Colon (tissue), 2 donors: ENCODE data around the gene VSTM4.

Source experiments
- FAIRE-seq: peaks from 2 replicates; lab custom pipeline; 2012; peaks lifted over from hg19 to GRCh38; lab: Jason Lieb, UNC
- donor health status: control.
- donor health status: control.

Gene VSTM4

DNA sequence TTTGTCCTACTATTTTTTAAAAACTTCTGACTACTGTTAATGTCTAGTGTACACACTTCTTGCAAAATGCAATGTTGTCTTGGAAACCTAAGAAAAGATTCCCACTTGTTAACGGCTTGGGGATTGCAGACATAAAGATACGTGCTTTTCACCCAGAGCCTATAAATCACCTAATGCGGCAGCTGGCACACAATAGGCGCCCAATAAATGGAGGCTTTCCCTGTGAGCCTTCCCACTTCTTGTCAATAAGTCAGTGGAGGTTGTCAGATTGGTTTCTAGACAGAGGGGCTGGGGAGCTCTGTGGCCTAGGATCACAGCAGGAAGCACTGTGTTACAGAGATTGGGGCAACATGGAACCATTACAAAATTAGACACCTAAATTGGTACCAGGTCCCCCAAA lies 74.7 kb downstream of the VSTM4 start:
- no peak for FAIRE-seq

DNA sequence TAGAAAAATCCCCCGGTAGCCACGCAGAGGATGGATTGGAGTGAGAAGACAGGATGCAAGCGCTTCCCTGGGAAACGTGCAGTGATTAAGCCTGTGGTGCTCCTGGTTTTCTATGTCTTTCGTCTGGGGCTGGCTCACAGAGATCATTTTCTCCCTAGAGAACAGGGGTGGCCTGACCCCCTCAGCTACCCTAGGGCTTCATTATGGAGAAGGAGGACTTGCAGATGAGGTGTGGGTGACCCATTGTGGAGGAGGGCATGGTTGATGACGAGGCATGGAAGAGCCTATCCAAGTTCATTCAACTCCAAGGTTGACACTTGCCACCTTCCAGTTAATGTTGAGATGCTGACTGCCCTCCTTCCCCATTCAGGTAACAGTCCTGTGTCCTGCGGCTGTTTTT lies 75.9 kb downstream of the VSTM4 start:
- FAIRE-seq = no peak

DNA sequence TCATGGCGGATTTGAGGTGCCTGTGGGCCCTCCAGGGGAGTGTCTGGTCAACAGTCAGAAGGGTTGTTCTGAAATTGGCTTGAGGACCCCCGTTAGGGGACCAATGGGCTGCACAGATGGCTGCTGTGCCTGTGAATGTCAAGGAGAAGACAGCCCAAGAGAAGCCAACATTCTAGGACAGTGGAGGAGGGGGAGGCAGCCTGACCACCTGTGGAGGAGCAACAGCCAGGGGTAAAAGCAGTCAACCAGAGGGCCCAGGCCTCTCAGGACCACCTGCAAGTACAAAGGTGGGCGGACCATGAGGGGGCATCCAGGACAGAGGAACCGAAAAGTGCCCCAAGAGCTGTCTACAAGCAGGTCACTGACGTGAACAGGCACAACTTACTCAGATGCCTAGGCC lies 76.6 kb downstream of the VSTM4 start:
- FAIRE-seq = no peak

DNA sequence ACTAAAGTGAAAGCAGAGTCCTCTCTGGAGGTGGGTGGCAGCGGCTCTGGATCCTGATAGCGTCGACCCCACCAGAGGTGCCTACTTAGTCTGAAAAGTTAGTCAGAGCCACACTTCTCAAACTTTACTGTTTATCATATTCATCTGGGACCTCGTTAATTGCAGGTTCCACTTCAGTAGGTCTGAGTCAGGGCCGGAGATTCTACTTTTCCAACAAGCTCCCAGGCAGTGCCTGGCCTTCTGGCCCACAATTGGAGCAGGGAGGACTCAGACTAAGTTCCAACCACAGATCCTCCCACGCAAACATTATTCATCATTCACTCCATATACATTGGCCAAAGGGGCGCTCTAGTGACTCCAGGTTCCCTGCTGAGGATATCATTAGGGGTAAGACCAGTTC lies 78.1 kb downstream of the VSTM4 start:
- no peak for FAIRE-seq

DNA sequence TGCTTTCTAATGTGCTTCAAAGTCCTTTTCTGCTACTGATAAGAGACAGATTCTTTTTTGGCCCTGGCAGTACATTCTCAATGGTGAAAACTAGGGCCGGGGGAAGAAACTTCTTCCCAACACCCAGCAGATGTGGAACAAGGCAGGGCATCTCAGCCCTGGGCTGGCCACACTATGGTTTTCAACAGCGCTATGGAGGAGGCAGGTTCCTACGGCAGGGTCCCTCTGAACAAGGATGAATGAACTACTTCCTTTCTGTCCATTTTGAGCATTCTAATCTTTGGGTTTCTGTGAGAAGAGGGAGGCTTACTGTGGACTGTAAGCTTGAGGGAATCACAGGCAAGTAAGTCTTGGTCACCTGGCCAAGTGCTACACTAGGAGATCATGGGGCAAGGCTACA lies 78.7 kb downstream of the VSTM4 start:
- FAIRE-seq = no peak

DNA sequence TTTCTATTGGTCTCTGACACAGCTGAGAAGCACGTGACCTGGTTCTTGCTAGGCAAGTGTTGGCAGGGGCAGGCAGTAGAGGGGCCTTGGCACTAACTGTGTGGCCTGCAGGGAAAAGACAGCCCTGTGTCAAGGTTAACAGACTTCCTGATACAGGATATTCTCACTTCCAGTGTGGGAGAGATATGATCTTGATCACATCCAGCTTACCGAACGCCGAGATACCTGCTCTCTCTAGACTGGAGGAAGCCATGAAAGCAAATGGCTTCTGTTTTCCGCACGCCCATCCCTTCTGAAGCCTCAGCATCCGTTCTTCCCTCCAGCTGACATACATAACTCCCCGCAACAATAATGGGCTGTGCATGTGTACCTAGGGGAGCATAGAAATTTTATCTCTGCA lies 79.4 kb downstream of the VSTM4 start:
- no peak for FAIRE-seq

DNA sequence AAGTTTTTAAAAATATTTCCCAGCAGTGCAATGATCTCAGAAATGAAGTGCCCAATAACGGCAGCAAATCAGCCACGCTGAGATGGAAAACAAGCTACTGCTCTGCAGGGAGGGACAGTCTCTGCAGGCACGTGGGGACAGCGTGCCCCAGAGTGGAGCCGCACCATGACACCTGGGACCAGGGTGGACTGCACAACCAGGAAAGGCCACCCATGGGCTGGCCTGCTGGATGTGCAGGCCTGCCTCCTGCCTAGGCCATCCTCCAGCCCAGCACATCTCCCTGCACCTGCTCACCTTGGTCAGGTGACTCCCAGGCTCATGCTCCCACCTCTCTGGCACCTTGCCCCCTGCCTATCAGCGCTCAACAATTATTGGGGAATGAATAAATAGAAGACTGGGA lies 80.4 kb downstream of the VSTM4 start:
- no peak for FAIRE-seq

DNA sequence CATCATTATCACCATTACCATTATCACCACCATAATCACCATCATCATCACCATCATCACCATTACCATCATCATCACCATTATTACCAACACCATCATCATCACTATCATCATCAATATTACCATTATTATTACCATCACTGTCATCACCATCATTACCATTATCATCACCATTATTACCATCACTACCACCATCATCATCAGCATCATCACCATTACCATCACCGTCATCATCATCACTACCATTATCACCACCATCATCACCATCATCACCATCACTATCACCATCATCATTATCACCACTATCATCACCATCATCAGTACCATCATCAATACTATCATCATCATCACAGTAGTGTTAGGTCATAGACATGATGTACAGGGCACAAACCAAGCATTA lies 81.4 kb downstream of the VSTM4 start:
- no peak for FAIRE-seq

DNA sequence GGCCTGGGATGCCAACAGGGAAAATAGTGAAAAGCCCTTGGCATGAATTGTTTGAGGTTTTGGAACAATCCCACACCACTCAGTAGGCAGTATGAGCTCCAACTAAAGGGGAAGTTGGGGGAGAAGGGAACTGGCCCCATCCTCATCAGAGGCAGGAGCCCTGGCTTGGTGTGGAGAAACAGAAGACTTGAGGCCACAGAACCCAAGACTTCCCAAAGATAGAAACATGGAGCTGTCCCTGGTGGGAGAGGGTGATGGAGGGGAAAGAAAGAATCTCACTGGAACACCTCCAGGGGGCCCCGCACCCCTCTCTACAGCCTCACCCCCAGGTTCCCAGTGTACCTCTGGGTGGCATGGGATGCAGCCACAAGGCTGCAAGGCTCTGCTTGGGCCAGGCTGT lies 85.7 kb downstream of the VSTM4 start:
- no peak for FAIRE-seq

DNA sequence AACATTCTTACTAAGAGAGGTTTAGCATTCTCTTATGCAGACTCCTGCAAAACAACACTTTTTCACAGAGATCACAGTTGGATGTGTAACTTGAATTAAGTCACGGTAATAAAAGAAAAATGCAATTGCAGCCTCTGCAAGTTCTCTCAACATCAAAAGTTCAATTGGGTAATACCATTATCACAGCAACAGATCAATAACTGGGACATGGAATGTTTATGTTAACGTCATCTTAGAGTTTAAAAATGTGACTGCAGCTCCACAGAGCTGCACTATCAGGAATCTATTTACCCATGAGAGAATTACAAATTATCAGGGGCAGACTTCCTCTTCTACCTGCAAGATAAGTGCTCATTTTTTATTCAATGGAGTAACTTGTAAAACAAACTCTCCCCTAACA lies 86.7 kb downstream of the VSTM4 start:
- no peak for FAIRE-seq

DNA sequence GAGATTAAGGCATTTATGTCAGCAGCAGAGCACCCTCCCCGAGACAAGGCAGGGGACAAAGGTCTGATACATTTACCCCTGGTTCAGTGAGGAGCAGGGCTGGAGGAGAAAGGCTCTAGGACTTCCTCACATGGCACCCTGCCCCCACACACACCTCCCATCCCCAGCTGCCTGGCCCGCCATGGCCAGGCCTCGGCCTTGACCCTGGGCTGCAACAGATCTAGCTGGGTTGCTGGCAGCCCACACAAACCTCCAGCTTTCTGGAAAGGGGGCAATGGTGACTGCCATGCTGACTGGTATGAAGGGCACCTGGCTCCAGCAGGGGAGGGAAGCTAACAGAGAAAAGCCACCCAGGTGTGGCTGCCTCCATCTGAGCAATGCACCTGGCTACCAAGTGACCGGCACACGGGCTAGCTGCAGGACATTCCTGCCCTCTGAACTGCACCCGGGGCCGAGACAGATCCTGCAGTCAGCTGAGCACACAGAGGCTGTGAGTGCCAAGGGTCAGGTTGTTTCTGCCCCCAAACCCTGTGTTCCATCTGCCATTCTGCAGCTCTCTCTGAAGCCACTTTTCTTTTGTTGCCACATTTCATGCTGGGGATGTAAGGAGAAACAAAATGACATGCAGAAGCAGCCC lies 89.9 kb downstream of the VSTM4 start:
- no peak for FAIRE-seq

DNA sequence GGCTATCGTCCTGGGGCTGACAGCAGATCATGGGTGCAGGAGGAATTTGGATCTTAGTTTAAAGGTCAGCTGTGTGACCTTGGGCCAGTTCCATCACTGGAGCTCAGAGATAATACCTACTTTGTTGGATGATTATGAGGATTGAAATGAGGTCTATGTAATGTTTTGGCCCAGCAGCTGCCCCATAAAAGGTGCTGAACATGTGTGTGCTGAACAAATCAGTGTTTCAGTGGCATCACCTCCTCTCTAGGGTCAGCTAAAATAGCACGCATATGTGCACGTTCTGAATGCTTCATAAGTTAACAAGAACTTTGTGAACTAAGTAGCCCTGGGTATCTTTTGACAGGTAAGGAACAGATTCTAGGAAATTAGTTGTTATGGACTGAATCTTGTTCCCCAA lies 90.8 kb downstream of the VSTM4 start:
- FAIRE-seq = no peak

DNA sequence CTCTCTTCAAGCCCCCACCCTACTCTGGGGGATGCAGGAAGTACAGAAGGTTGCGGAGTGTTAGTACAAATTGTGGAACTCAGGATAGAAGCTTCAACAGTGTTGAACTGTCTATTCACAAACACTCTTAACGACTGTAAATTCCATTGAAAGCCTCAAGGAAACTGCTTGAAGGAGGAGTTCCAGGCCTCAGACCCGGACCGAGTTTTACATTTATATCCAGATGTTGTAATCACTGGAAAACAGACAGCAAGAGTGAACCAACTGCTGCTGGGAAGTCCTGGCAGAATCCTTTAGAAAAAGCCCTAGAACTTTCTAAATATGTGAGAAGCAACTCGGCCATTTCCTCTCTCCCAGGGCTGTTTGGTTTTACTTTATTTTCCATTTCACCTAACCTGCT lies 91.6 kb downstream of the VSTM4 start:
- FAIRE-seq = no peak

DNA sequence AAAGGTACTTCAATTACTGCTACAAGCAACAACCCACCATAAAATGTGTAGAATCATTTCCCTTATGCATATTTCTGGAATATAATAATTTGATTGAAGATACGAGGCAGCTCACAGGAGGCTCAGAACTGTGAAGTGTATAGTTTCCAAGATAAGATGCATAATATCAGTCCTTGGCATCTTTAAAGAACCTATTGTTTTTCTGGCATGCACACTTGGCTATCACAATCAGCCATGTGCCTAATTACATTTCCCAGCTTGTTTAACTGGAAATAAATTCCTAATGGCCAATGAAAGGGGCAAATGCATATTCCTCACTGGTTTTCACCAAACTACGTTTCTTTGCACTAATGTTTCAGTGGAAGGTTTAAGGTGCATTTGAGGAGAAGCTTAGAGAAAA lies 92.3 kb downstream of the VSTM4 start:
- FAIRE-seq = no peak

DNA sequence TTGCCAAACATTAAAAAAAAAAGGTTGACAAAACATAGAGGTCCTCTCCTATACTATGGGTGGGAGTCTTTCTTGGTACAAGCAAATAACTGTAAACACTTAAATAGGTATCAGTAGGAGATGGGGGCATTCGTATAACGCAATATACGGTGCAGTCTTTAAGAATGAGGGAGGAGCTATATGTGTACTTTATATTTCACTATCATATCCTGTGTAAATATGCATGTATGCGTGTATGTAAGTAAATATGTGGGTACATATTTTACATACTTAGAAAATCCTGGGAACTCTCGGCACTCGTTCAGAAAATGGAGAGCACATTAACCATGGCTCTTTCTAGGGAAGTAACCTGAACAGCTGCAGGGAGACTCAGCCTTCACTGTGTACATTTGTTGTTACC lies 93.6 kb downstream of the VSTM4 start:
- FAIRE-seq = no peak

DNA sequence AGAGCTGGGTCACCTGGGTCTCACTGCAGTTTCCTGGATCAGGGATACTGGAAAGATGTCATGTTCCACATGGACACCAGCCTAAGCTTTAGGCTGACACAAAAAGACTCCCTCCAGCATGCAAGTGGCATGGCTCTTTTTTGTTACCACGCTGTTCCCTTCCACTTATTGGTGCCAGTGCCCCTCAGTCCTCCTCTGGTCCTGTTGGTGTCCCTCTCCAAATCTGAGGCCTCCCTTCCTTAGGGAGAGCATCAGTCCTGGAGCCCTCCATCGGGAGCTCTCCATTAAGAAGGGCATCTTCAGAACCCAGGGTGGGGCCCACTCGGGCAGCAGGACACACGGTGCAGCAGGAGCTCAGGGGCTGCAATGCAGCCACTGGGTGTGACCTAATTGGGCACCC lies 99.6 kb downstream of the VSTM4 start:
- no peak for FAIRE-seq

DNA sequence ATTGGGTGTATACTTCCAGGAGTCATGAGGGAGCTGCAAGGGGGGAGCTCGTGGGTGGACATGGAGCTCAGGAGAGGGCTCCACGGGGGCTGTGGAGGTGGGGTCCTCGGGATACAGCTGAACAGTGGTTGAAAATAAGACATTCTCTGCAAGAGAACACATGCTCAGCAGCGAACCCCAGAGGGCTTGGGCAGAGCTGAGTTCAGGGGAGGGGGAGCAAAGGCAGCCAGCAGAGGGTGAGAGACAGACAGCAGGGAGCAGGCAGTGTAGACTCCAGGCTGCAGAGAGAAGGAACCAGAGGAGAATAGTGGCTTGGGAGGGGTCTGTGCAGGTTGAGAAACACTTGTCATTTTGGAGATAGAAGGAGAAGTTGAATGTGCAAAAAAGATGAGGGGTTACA lies 102.7 kb downstream of the VSTM4 start:
- no peak for FAIRE-seq

DNA sequence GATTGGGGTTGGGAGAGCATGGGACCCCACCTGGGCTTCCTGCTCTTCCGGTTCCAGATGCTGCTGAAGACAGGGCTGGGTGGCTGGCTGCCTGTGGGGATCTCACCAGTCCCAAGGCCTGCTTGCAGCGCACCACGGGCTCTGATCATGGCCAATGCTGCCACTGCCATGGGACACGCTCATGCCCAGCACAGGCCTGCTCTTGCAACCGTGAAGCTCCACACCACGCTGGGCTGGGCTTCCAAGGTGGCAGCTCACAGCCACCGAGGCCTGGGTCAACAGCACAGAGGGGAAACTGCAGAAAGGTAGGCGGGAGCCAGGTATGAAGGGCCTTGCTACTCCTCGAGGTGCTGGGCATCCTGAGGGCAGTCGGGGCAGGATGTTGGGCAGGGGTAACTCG lies 103.6 kb downstream of the VSTM4 start:
- FAIRE-seq = no peak

DNA sequence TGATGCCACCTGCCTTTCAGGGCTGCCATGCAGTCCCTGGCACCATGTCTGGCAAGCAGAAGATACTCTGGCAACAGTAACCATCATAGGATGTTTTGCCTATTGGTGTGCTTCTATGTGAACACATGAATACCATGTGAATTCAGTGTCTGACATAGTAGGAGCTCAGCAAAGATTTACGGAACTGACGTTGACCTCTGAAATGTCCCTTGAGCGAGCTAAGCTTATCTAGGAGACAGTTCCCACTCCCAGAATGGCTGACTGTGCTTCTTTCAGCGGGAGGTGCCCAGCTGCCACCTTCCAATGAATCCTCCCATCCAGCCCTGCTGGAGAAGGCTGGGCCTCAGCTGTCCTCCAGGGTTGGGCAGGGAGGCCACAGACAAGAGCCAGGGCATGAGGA lies 104.5 kb downstream of the VSTM4 start:
- FAIRE-seq = no peak

DNA sequence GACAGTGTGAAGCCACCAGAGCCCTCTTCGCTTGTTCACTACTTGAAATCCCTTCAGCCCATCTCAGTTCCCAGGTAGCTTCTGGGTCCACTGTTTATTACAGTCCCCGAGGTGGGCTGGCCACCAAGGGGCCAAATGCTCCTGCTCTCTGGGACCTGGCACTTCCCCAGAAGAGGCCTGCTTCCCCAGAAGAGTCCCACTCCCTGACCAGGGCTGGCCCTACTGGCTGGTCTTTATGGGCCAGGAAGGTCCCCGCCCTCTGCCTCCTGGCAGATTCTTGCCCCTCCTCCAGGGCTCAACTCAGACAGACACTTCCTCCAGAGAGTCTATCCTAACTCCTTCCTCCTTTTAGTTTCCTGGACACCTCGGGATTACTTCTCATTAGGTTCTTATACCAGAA lies 105.0 kb downstream of the VSTM4 start:
- no peak for FAIRE-seq

DNA sequence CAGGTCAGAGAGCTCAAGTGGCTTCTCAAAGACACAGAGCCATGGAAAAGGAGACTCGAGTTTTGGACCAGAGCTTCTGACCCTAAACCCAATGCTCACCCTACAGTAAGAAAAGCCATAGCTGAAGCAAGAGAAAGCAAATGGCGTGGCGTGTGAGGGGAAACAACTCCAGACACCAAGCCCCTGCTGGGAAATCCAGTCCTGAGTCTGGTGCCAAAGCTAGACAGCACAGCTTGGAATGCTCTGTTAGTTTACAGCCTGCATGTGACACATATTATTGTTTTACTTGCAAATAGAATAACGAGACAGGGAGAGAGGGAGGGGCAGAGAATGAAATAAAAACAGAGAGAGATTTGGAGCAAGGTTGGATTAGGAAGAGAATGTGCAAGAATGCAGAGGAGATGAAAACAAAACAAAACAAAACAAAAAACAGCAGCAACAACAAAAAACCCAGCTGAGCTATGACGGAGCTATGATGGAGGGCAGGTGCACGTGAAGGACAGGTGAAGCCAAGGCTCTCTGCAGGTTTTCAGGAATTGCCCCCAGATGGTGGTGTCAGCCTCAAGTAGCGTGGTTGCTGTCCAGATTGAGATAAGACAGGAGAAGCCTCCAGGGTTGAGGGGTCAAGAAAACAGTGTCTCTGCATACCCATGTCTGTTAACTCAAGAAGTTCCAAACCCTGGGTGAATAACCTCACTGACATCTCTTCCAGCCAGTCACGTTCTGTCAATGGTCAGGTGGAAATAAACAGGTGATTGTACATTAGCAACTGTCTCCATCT lies 105.9 kb downstream of the VSTM4 start:
- no peak for FAIRE-seq

DNA sequence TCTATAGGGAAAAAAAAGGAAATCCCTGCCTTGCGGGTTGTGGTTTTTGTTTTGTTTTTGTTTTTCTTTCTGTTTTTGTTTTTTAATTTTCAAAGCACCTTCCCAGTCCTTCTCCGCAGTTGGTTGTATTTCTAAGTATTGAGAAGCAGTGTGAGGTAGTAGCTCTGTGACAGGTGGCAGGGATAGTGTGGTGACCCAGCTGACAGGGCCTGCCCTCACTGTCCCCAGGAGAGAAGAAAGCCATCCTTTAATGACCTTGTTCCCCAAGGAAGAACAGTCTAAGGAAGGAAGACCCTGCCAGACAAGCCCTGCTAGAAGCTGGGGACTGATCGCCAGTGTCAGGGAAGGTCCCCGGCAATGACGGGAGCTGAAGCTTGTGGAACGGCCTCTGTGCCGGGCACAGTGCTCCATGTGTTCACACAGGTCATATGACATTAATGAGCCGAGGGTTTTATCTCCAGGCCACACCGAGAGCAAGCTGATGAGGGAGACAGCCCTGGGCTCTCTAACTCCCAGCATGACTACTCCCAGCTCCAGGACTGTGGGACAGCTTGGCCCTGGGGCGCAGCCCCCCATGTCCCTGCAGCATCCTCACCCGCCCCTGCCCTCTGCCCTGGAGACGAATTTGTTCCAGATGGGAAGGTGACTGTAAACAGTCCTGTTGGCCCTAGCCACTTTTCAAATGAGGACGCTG lies 106.7 kb downstream of the VSTM4 start:
- FAIRE-seq = no peak

DNA sequence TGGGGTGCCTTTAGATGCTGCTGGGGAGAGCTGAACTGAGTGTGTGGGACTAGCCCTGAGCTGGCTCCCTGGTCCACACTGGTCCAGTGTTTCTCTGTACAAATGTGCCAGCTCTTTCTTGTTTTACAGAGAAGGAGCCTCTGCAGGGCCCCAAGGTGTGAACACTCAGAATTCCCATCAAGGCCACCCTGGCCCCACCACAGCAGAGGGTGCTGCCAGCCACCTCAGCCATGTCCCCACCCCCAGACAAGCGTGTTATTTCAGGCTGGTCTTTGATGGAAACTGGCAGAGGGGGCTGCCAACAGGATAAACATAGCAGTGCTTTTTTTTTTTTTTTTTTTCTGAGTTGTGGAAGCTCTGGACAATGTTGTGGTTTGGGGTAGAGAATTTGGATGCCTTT lies 107.2 kb downstream of the VSTM4 start:
- no peak for FAIRE-seq

DNA sequence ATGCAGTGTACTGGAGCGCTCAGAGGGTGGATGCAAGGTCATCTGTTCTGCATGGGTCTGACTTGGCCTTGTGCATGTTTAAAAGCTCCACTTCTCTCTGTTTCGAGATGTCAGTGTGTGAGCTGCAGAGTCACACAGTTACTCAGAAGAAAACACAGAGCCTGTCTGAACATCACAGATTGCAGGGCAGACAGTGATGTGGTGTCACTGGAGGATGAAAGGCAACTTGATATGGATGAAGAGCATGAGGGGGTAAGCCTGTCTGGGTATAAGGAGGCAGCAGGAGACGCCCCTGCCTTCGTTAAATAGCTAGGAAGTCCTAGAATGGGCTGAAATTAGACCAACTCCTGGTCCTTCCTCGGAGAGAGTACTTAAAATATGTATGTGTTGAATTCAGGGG lies 108.2 kb downstream of the VSTM4 start:
- no peak for FAIRE-seq
